HepG2 (cell line): ENCODE measurements around the gene ANKS1A. TPM values are rescaled to one million over a fixed set of nuclear protein-coding genes. Genes with fewer than 3 reads are reported as not detected.

ENCODE experiments used
- ATAC-seq: fragments of 200-7000 bp; cut with Tn5 transposase; 3 replicates; pipeline ENCODE4 v1.9.1; 2020; ENCODE audit warnings: mild to moderate bottlenecking, moderate library complexity
- BruUV-seq: library from RNA; stranded (reverse); fragments of 400-500 nt; replicated peaks from 2 replicates; lab custom pipeline; 2021; lab: Mats Ljungman, UMichigan
- CTCF ChIA-PET: fragments of 300-600 bp; formaldehyde crosslinking; extraction: SDS; loops from one replicate; lab custom pipeline; 2021; ENCODE audit warnings: low total read pairs, inconsistent platforms, low intra/inter-chr PET ratio; lab: Yijun Ruan, JAX
- POLR2A ChIA-PET: fragments of 350-600 bp; sonication (Branson Sonifier 250); formaldehyde crosslinking; loops from one replicate; lab custom pipeline; 2020; ENCODE audit warnings: antibody characterized with exemption, inconsistent platforms; lab: Yijun Ruan, JAX
- DNase-seq: peaks from one replicate; pipeline ENCODE4 v3.0.0-alpha.2; 2015; ENCODE audit warnings: low spot score
- FAIRE-seq: peaks from 3 replicates; lab custom pipeline; 2011; peaks lifted over from hg19 to GRCh38; lab: Jason Lieb, UNC
- H2AFZ ChIP-seq: one replicate; pipeline ENCODE4 v1.6.1; 2011; ENCODE audit warnings: low read length, inconsistent platforms
- H3K27ac ChIP-seq: fragments of 300-600 bp; 3 replicates; pipeline ENCODE4 v1.8.0; 2011; ENCODE audit warnings: mixed run types, mild to moderate bottlenecking, mixed read lengths, low read length, inconsistent platforms; ENCODE audit not compliant: insufficient read depth; ENCODE audit errors: extremely low read length
- H3K27me3 ChIP-seq, 2 experiments: fragments of 200-600 bp in 1 of 2; 2 replicates in 1 of 2; 3 replicates in 1 of 2; pipeline versions ENCODE4 v1.6.0 to v1.8.0; 2011; ENCODE audit warnings: low read length in 2 of 2, mild to moderate bottlenecking in 2 of 2, moderate library complexity in 2 of 2, inconsistent platforms in 1 of 2; ENCODE audit not compliant: insufficient read depth in 2 of 2, control insufficient read depth in 1 of 2
- H3K36me3 ChIP-seq, 2 experiments: fragments of 200-600 bp in 1 of 2; replicated peaks in 1 of 2; 2 replicates in 1 of 2; 3 replicates in 1 of 2; pipeline versions ENCODE4 v1.5.1 to v1.8.0; 2011; ENCODE audit warnings: low read length in 2 of 2, inconsistent platforms in 1 of 2; ENCODE audit not compliant: insufficient read depth in 2 of 2, control insufficient read depth in 1 of 2
- H3K4me1 ChIP-seq: 2 replicates; pipeline ENCODE4 v1.5.1; 2012; ENCODE audit warnings: low read length, inconsistent platforms; ENCODE audit not compliant: insufficient read depth
- H3K4me2 ChIP-seq: 2 replicates; pipeline ENCODE4 v1.6.0; 2011; ENCODE audit warnings: low read depth, low read length, inconsistent platforms
- H3K4me3 ChIP-seq, 3 experiments: fragments of 200-600 bp in 1 of 3; sonication (generic), shearing (Covaris generic) in 1 of 3; replicated peaks in 1 of 3; 2 replicates each; pipeline ENCODE4 v1.5.1; 2011 to 2016; ENCODE audit warnings: low read length in 3 of 3, inconsistent platforms in 2 of 3, low read depth in 2 of 3, mild to moderate bottlenecking in 2 of 3, control low read depth in 1 of 3, mixed read lengths in 1 of 3; ENCODE audit not compliant: insufficient read depth in 1 of 3
- H3K79me2 ChIP-seq: one replicate; pipeline ENCODE4 v1.6.1; 2011; ENCODE audit warnings: low read length, inconsistent platforms; ENCODE audit not compliant: insufficient read depth
- H3K9ac ChIP-seq: 2 replicates; pipeline ENCODE4 v1.6.0; 2011; ENCODE audit warnings: mild to moderate bottlenecking, low read depth, low read length, inconsistent platforms; ENCODE audit not compliant: insufficient read depth
- H3K9me3 ChIP-seq: 2 replicates; pipeline ENCODE4 v1.5.1; 2012; ENCODE audit warnings: mild to moderate bottlenecking, low read length
- H4K20me1 ChIP-seq: 2 replicates; pipeline ENCODE4 v1.6.0; 2011; ENCODE audit warnings: inconsistent platforms, mild to moderate bottlenecking, low read length, moderate library complexity; ENCODE audit not compliant: insufficient read depth
- EZH2 ChIP-seq: conservative IDR thresholded peaks from 2 replicates; pipeline ENCODE4 v1.6.1; 2012; ENCODE audit warnings: mild to moderate bottlenecking, low read depth, low read length, moderate library complexity
- KLF9 ChIP-seq: IDR thresholded peaks from 2 replicates; pipeline ENCODE4 v1.6.1; 2016; ENCODE audit warnings: low read depth
- MAFF ChIP-seq: IDR thresholded peaks from 2 replicates; pipeline ENCODE4 v1.6.1; 2011; ENCODE audit warnings: low read depth, low read length, improper control_type of control experiment
- MAFK ChIP-seq, 2 experiments: IDR thresholded peaks in 1 of 2; conservative IDR thresholded peaks in 1 of 2; 2 replicates each; pipeline ENCODE4 v1.6.1; 2011; ENCODE audit warnings: improper control_type of control experiment in 2 of 2, low read length in 2 of 2
- PAF1 ChIP-seq: IDR thresholded peaks from 2 replicates; pipeline ENCODE4 v1.6.1; 2016; ENCODE audit warnings: missing genetic modification reagents, missing compliant biosample characterization
- PHF8 ChIP-seq: sonication (generic); formaldehyde crosslinking; IDR thresholded peaks from 2 replicates; pipeline ENCODE4 v1.5.0; 2020; ENCODE audit warnings: missing genetic modification reagents
- SCMH1 ChIP-seq: sonication (generic); formaldehyde crosslinking; IDR thresholded peaks from 2 replicates; pipeline ENCODE4 v1.9.0; 2021; ENCODE audit warnings: missing genetic modification reagents, mild to moderate bottlenecking, borderline replicate concordance
- SMC3 ChIP-seq: IDR thresholded peaks from 2 replicates; pipeline ENCODE4 v1.6.1; 2011; ENCODE audit warnings: low read length, improper control_type of control experiment
- ZNF343 ChIP-seq: sonication (generic); formaldehyde crosslinking; IDR thresholded peaks from 2 replicates; pipeline ENCODE4 v1.4.0; 2020; ENCODE audit warnings: mild to moderate bottlenecking, missing genetic modification reagents
- ZNF644 ChIP-seq: IDR thresholded peaks from 2 replicates; pipeline ENCODE4 v1.6.1; 2016; ENCODE audit warnings: low read depth
- ZNF75D ChIP-seq: sonication (generic); formaldehyde crosslinking; IDR thresholded peaks from 2 replicates; pipeline ENCODE4 v1.8.1; 2023; ENCODE audit warnings: missing genetic modification reagents, mild to moderate bottlenecking, borderline replicate concordance
- ZNF879 ChIP-seq: sonication (generic); formaldehyde crosslinking; IDR thresholded peaks from 2 replicates; pipeline ENCODE4 v1.8.1; 2023; ENCODE audit warnings: missing genetic modification reagents
- WGBS: methylation state at CpG from one replicate; pipeline ENCODE4 v1.1.6; 2017; ENCODE audit warnings: low lambda C conversion rate; 5-methylcytosine and 5-hydroxymethylcytosine counted together
- in situ Hi-C: cut with HindIII; loops from 2 replicates; pipeline ENCODE4 v1.10.0; 2017; ENCODE audit warnings: low pct_unique_long_range_greater_than_20kb; ENCODE audit not compliant: extremely low pct_ligation_motif_present
- intact Hi-C: fragments of 100-400 bp; cut with micrococcal nuclease; formaldehyde crosslinking; loops from one replicate; pipeline ENCODE4 v1.10.0; 2022; ENCODE audit not compliant: unreplicated experiment
- polyA plus RNA-seq, 8 experiments: library from polyadenylated mRNA; depleted of rRNA in 3 of 8; stranded (reverse) in 7 of 8; unstranded in 1 of 8; fragments of >200 nt; fragmentation: Illumina TruSeq in 4 of 8; extraction: Trizol in 4 of 8; gene quantifications; 2 replicates each; pipeline versions ENCODE4 v1.2.1 to v1.2.3, GENCODE V29; 2011 to 2016; ENCODE audit warnings: low read depth in 4 of 8, missing spikeins in 1 of 8, mixed read lengths in 1 of 8; ENCODE audit not compliant: insufficient read depth in 1 of 8
- total RNA-seq, 5 experiments: library from RNA; depleted of rRNA; stranded (reverse); fragments of >200 nt; fragmentation: Illumina TruSeq; extraction: Trizol; gene quantifications; 2 replicates each; pipeline ENCODE4 v1.2.3, GENCODE V29; 2016; ENCODE audit warnings: low read depth in 1 of 5

ANKS1A gene
- total and polyA plus RNA-seq, 2 of the 13 experiments (the other 11 are each of a cell fraction or from before 2014, with no cell fraction given): 7.2 to 15.1 TPM

DNA sequence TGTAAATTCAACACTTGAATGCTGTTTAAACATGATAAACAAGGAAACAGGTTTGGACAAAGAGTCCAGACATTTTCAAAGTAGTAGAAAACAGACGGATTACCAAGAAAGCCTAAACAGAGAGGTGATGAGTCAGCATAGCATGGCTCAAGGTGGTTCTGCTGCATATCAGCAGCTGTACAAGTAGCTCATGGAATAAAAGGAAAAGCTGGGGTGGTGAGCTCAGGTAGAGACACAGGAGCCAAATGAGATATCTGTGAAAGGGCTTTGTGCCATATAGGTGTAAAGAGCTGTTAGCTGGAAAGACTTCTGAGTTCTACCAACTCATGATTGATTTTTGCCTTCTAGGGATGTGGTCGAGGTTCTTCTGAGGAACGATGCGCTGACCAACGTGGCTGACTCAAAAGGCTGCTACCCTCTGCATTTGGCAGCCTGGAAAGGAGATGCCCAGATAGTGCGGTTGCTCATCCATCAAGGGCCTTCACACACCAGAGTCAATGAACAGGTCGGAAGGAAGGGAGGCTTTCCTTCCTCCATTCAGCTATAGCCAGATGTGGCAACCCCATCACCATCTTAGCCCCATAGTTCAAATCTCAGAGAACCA, 80.7 kb downstream of the ANKS1A start:
- BruUV-seq: no TSS peak
- 99% methylated on average over 7 of the region's 7 CpGs for WGBS
- Histone ChIP-seq H2AFZ (no peak overlapping the region), H3K27ac (no peak overlapping the region), H3K4me2 (no peak overlapping the region), H3K9ac (no peak overlapping the region), H3K4me1 (no peaks in the 10 kb centered on the region), H3K79me2 (peaks cover under 1% of the 10 kb centered on the region)
- ATAC-seq (no peak), FAIRE-seq (no peak), DNase-seq (no peak)
- CTCF ChIA-PET: no interaction called here
- in situ Hi-C loops: no loop called here
- intact Hi-C loops: no loop called here
- TF ChIP-seq ZNF879 (no peak), PAF1 (CRISPR knock-in tag) (no peak), MAFK (conservative IDR thresholded peaks at IDR 0.05 in 1 of 2, IDR thresholded peaks at IDR 0.05 in 1 of 2; ENCODE audit: low read length in 2 of 2) (peak; percentile 77 to 88), PHF8 (CRISPR knock-in tag) (no peak), MAFF (peak; percentile 68), ZNF644 (CRISPR knock-in tag) (no peak), KLF9 (CRISPR knock-in tag) (no peak), ZNF75D (no peak)
- TF ChIP-seq, all 625 proteins: peak for 2
- H4K20me1 ChIP-seq: no peaks in the 10 kb centered on the region
- H3K9me3 ChIP-seq: no peaks in the 10 kb centered on the region
- no peak overlapping the region for H3K4me3 ChIP-seq
- H3K36me3 ChIP-seq: peaks cover 10 to 26% of the 10 kb centered on the region in 2 experiments
- POLR2A ChIA-PET: no interaction called here
- no peaks in the 10 kb centered on the region for H3K27me3 ChIP-seq

DNA sequence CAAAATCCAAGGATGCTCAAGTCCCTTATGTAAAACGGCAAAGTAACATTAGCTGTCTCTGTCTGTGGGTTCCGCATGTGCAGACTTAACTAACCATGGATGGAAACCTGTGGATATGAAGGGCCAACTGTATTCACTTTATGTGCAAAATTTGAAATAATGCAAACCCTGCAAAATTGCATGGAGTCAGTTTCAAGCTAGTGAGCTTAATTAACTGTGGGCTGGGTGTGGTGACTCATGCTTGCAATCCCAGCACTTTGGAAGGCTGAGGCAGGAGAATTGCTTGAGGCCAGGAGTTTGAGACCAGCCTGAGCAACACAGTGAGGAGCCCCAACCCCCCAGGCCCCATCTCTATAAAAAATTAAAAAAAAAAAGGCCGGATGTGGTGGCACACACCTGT, 81.4 kb downstream of the ANKS1A start:
- Histone ChIP-seq H3K79me2 (no peaks in the 10 kb centered on the region), H3K36me3 (peaks cover 10 to 26% of the 10 kb centered on the region in 2 experiments), H2AFZ (no peak overlapping the region), H3K4me2 (no peak overlapping the region), H4K20me1 (no peaks in the 10 kb centered on the region), H3K4me1 (no peaks in the 10 kb centered on the region), H3K27ac (no peak overlapping the region), H3K27me3 (no peaks in the 10 kb centered on the region), H3K9ac (no peak overlapping the region), H3K9me3 (no peaks in the 10 kb centered on the region), H3K4me3 (no peak overlapping the region)
- FAIRE-seq: no peak
- CTCF ChIA-PET: no interaction called here
- no peak for ATAC-seq
- in situ Hi-C loops: no loop called here
- no TSS peak for BruUV-seq
- 94% methylated on average over 3 of the region's 3 CpGs for WGBS
- intact Hi-C loops: no loop called here
- no peak for DNase-seq
- POLR2A ChIA-PET: no interaction called here
- TF ChIP-seq SCMH1 (CRISPR knock-in tag): no peak
- peak; percentile 57; a peak in 3 of 4 replicates for TF ChIP-seq MAFK (conservative IDR thresholded peaks at IDR 0.05 in 1 of 2, IDR thresholded peaks at IDR 0.05 in 1 of 2; ENCODE audit: low read length in 2 of 2)
- peak; percentile 46; the same call in 1 of the 2 replicates for TF ChIP-seq MAFF
- TF ChIP-seq ZNF343 (CRISPR knock-in tag): no peak
- TF ChIP-seq EZH2: no peak
- no peak for TF ChIP-seq SMC3
